Esophagus muscularis mucosa (tissue), 4 donors: Measurements from ENCODE around the gene PTPRE. TPM values are rescaled to one million over a fixed set of nuclear protein-coding genes. Genes with fewer than 3 reads are reported as not detected.
A peak's percentile ranks its signal among the peaks of the same experiment; 100 is the strongest.

ENCODE experiments used
- DNase-seq: peaks from one replicate; pipeline ENCODE4 v3.0.0-alpha.2; 2017; ENCODE audit errors: extremely low spot score
- H3K27ac ChIP-seq, 4 donors: fragments of 200-600 bp; sonication (generic); replicated peaks in 1 of 4; 1 replicate in 3 of 4; 2 replicates in 1 of 4; pipeline ENCODE4 v1.5.1; 2016 to 2019; ENCODE audit warnings: mild to moderate bottlenecking in 1 of 4
- H3K27me3 ChIP-seq, 4 donors: fragments of 200-600 bp; sonication (generic); one replicate each; pipeline versions ENCODE4 v1.5.1 to v1.6.0; 2016 to 2019
- H3K36me3 ChIP-seq, 4 donors: fragments of 200-600 bp; sonication (generic); one replicate each; pipeline ENCODE4 v1.5.1; 2016 to 2019
- H3K4me1 ChIP-seq, 4 donors: fragments of 200-600 bp; sonication (generic); one replicate each; pipeline ENCODE4 v1.5.1; 2016 to 2019
- H3K4me3 ChIP-seq, 4 donors: fragments of 200-600 bp; sonication (generic); 1 replicate in 2 of 4; 2 replicates in 2 of 4; pipeline ENCODE4 v1.5.1; 2016 to 2019; ENCODE audit warnings: mild to moderate bottlenecking in 4 of 4, moderate library complexity in 1 of 4
- H3K9me3 ChIP-seq, 4 donors: fragments of 200-600 bp; sonication (generic); 1 replicate in 3 of 4; 2 replicates in 1 of 4; pipeline ENCODE4 v1.5.1; 2016 to 2019
- EP300 ChIP-seq: sonication (generic); formaldehyde crosslinking; IDR thresholded peaks from one replicate; pipeline ENCODE4 v1.6.1; 2017; ENCODE audit warnings: antibody characterized with exemption
- POLR2A ChIP-seq: fragments of 450-650 bp; IDR thresholded peaks from one replicate; pipeline ENCODE4 v1.6.1; 2017; ENCODE audit warnings: antibody characterized with exemption, moderate library complexity, mild to moderate bottlenecking, low read depth
- POLR2AphosphoS5 ChIP-seq, 2 donors: sonication (generic); formaldehyde crosslinking; IDR thresholded peaks; one replicate each; pipeline ENCODE4 v1.6.1; 2017; ENCODE audit warnings: antibody characterized with exemption in 2 of 2
- WGBS: methylation state at CpG from one replicate; pipeline ENCODE4 v1.1.5; 2018; 5-methylcytosine and 5-hydroxymethylcytosine counted together
- intact Hi-C: fragments of 100-400 bp; cut with DNase I; formaldehyde crosslinking; loops from one replicate; pipeline ENCODE4 v1.15.1; 2023
- total RNA-seq, 4 donors: library from RNA; depleted of rRNA; stranded (reverse); fragments of >200 nt; gene quantifications; one replicate each; pipeline versions ENCODE4 v1.1.0 to v1.2.1, GENCODE V29; 2016
- TF ChIP-seq, protein P1 (sequence below), 3 experiments: fragments of 200-600 bp in 2 of 3; fragments of 450-650 bp in 1 of 3; sonication (generic) in 2 of 3; IDR thresholded peaks; one replicate each; pipeline ENCODE4 v1.5.1; 2017 to 2019; ENCODE audit warnings: antibody characterized with exemption in 3 of 3, mild to moderate bottlenecking in 2 of 3, moderate library complexity in 1 of 3

Gene PTPRE
- total RNA-seq, 4 donors from 2014 or later: 8.7 to 22.4 (median 13.3) TPM

DNA sequence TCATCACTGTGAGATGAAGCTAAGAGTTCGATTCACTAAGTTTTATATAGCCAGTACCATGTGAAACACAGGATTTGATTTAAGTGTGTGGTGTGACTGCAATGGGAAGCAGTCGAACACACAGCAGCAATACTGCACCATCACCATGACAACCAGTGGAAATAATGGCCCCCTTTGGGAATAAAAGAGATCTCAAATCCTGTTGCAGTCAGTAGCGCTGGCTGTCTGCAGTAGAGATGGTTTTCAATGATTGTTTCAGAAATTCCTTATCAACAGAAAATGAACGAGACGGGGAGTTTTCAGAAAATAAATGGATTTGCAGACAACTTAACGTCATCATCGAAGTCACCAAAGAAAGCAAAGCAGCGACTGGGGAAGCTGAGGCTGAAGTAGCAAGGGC lies 91.0 kb downstream of the PTPRE start:
- Histone ChIP-seq H3K27me3 (peaks cover 0 to 29% (median 0%) of the 10 kb centered on the region in 4 donors), H3K4me1 (peaks cover 0 to 17% (median 16%) of the 10 kb centered on the region in 4 donors), H3K27ac (peak overlapping the region in 2 of 4 donors; percentile 8 to 36), H3K9me3 (no peaks in the 10 kb centered on the region), H3K4me3 (no peak overlapping the region), H3K36me3 (no peaks in the 10 kb centered on the region)
- intact Hi-C loops: no loop called here
- TF ChIP-seq POLR2A: no peak
- no peak for TF ChIP-seq EP300
- no peak for TF ChIP-seq POLR2AphosphoS5 (IDR thresholded peaks at IDR 0.05)
- TF ChIP-seq, protein P1, sequence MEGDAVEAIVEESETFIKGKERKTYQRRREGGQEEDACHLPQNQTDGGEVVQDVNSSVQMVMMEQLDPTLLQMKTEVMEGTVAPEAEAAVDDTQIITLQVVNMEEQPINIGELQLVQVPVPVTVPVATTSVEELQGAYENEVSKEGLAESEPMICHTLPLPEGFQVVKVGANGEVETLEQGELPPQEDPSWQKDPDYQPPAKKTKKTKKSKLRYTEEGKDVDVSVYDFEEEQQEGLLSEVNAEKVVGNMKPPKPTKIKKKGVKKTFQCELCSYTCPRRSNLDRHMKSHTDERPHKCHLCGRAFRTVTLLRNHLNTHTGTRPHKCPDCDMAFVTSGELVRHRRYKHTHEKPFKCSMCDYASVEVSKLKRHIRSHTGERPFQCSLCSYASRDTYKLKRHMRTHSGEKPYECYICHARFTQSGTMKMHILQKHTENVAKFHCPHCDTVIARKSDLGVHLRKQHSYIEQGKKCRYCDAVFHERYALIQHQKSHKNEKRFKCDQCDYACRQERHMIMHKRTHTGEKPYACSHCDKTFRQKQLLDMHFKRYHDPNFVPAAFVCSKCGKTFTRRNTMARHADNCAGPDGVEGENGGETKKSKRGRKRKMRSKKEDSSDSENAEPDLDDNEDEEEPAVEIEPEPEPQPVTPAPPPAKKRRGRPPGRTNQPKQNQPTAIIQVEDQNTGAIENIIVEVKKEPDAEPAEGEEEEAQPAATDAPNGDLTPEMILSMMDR (IDR thresholded peaks at IDR 0.05): no peak
- WGBS: 57% methylated on average over 8 of the region's 8 CpGs
- DNase-seq: no peak

DNA sequence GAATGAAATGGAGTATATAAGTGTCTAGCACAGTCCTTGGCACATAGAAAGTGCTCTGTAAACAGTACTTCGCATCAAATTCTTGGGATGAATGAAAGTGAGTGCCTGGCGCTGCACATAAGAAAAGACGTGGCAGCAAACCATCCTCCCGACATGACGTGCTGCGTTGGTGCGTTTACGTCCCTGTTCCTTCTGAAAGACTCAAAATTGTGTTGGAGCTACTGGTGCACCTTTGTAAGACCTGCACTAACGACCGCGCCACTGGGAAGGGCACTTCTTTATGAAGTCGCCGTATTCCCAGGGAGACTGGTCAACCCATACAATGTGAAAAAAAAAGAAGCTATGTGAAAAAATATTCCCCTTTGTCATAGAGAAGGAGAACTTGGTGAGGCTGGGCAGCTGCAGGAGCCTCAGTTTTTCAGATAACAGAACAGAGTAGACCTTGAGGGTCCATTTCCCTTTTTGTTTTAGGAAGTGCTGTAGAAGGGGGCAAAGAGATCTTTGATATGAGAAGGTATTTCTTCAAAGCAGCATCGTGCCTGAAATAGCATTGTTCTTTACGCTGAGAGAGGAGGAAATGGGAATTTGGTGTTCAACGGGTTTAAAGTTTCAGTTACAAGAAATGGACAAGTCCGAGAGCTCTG lies 91.7 kb downstream of the PTPRE start:
- Histone ChIP-seq H3K9me3 (no peaks in the 10 kb centered on the region), H3K4me1 (peaks cover 0 to 18% (median 16%) of the 10 kb centered on the region in 4 donors), H3K27ac (peak overlapping the region in 1 of 4 donors; percentile 8), H3K27me3 (peaks cover 0 to 29% (median 0%) of the 10 kb centered on the region in 4 donors), H3K4me3 (no peak overlapping the region), H3K36me3 (no peaks in the 10 kb centered on the region)
- DNase-seq: no peak
- intact Hi-C loops: no loop called here
- 81% methylated on average over 17 of the region's 17 CpGs for WGBS
- TF ChIP-seq, protein P1 (IDR thresholded peaks at IDR 0.05): no peak

DNA sequence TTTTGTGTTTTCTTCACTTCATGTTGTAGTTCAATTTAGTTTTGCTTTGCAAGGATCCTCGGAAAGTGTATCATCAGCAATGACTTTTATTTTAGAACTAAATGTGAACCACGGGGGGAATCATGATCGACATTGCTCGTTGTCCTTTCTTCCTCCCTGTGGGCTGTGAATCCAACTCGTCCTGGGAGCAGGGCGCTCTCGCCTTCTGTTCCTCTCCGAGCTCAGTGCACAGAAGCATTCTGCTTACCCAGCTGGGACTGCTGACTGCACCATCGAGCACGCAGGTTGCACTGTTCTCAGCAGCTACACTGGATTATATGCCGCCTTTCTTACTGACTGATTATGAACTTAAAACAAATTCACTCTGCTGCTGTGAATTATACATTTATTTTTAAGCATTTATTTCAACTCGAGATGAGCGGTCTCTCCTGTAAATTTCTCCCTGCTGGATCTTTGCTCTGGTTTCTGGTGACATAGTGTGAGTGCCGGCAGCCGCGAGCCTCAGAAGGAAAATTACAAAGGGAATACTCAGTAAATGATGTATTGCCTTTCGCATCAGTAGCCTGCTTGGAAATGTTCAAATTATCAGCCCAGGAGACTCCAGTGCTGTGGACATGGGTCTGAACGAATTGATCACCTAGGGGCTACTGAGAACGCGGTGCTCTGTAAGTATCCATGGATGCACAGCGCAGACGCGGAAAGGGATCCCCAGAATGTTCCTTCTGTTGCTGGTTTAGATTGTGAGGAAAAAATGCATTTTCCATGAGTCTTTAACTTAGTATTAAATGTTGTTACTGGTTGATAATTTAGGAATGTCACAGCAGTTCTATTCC lies 92.6 kb downstream of the PTPRE start:
- TF ChIP-seq, protein P1 (IDR thresholded peaks at IDR 0.05): no peak
- TF ChIP-seq POLR2AphosphoS5 (IDR thresholded peaks at IDR 0.05): no peak
- TF ChIP-seq EP300: no peak
- no peak for TF ChIP-seq POLR2A
- Histone ChIP-seq H3K4me3 (no peak overlapping the region), H3K27me3 (peaks cover 0 to 29% (median 0%) of the 10 kb centered on the region in 4 donors), H3K27ac (peak overlapping the region in 1 of 4 donors; percentile 5), H3K4me1 (peaks cover 0 to 22% (median 16%) of the 10 kb centered on the region in 4 donors), H3K36me3 (no peaks in the 10 kb centered on the region), H3K9me3 (no peaks in the 10 kb centered on the region)
- intact Hi-C loops: no loop called here
- WGBS: 79% methylated on average over 23 of the region's 23 CpGs
- no peak for DNase-seq

DNA sequence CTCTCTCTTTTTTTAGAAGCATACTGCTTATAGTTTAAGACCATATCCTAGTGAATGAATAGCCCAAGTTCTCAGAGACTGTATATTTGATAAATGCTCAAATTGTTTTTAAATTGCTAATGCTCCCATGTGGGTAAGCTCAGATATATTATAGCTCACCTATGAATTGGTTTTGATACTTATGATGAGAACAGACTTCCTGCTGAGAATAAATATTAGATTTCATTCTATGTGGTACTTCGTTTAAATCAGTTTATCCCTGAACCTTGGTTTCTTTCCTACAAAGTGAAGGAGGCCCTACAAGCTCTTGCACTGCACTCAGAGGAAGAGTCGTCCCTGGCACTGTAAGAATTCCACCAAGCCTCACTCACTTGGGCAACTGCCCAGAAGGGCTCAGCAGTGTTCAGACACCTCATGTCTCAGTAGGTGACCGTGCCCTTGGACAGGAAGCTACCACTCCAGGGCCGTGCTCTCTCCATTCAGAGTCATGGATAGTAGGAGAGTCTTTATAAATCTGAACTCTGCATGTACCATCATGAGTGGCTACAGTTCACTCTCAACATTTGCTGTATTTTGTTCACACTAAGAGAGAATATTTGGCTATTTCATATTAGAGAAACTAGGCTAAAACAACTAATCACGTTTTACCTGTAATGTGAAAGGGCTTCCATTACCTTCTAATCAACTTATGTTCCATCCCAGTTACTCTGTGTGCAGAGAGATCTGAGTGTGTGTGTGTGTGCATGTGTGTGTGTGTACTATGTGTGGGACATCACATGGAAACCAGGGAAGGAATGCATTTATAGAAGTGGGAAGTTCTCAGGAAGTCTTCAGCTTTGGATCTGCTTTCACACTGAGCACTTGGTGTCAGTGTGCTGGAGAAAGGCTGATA lies 93.8 kb downstream of the PTPRE start:
- Histone ChIP-seq H3K4me1 (peaks cover 0 to 22% (median 16%) of the 10 kb centered on the region in 4 donors), H3K36me3 (no peaks in the 10 kb centered on the region), H3K27ac (no peak overlapping the region), H3K4me3 (no peak overlapping the region), H3K27me3 (peaks cover 0 to 29% (median 0%) of the 10 kb centered on the region in 4 donors), H3K9me3 (no peaks in the 10 kb centered on the region)
- whole genome bisulfite sequencing: 76% methylated on average over 4 of the region's 5 CpGs
- TF ChIP-seq POLR2A: no peak
- no peak for TF ChIP-seq EP300
- TF ChIP-seq POLR2AphosphoS5 (IDR thresholded peaks at IDR 0.05): no peak
- TF ChIP-seq, protein P1 (IDR thresholded peaks at IDR 0.05): no peak
- DNase-seq: no peak
- intact Hi-C loops: no loop called here
